ENCODE measurements around the gene UBE2I. TPM values are rescaled to one million over a fixed set of nuclear protein-coding genes. Genes with fewer than 3 reads are reported as not detected.

The UBE2I gene
- total RNA-seq = 37.2 and 54.0 TPM in 2 replicates

DNA sequence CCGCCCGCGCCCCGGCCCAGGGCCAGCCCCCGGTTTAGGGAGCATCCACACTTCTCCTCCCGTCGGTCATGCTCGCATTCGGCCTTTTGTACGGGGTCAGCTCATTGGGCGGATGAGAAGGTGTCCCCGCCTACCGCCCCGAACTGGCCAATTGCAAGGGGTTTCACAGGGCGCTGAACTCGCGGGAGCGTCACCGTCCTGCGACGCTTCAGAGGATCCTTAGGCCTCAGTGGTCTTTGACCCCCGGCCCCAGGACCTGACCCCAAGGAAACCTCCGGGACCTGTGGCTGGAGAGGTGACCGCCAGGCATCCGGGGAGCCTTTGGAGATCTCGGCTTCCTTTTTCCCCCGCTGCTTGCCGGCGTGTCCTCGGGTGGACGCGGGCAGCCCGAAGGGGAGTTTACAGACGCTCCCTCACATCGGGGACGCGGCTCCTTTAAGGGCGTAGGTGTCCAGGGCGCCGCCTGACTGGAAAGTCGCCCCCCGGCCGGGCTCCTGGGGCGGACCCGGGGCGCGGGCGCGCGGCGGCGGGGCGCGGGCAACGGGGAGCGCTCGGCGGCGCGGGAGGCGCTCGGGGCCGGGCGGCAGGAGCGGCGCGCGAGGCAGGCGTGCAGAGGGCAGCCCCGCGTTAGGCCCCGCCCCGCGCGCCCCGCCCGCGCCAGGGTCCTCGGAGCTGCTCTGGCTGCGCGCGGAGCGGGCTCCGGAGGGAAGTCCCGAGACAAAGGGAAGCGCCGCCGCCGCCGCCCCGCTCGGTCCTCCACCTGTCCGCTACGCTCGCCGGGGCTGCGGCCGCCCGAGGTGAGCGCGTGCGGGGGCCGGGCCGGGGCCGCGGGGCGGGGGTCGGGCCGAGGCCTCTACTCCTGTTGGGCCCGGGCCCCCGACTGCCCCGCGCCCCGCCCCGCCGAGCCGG lies at the start of gene UBE2I:
Gene UBE2I, plus strand, starts transcription at position 660 of the 909 bp plus-strand sequence. CDS start 4,395 bp downstream, outside the sequence.

DNA sequence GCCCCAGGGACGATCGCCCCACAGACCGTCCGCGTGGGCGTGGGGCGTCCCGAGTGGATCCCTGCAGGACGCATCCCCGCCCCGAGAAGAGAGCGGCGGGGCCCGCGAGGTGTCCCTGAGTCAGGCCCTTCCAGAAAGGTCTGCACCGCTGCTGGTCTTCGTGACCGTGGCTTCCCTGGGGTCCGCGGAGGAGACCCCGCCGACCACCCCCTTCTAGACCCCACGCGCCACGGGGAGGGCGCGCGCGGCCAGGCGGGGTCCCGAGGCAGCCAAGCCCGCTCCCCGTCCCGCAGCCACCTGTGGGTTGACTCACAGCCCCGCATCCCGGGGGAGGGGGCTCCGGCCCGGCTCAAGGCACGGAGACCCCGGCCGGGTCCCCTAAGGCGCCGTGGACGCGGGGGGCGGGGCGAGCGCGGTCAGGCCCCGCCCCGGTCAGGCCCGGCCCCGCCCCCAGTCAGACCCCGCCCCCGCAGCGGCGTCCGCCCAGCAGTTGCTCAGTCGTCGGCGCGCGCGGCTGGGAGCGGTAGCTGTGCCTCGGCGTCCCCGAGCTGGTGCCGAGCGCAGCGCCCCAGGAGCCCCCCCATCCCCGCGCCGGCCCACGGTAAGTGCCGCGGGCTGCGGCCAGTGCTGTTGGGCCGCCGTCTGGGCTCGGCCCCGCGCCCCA lies 23.8 kb downstream of the UBE2I start, which contains the start of gene BAIAP3:
Gene BAIAP3, plus strand, starts transcription at position 497 of the 664 bp plus-strand sequence. CDS start 4,905 bp downstream, outside the sequence.

DNA sequence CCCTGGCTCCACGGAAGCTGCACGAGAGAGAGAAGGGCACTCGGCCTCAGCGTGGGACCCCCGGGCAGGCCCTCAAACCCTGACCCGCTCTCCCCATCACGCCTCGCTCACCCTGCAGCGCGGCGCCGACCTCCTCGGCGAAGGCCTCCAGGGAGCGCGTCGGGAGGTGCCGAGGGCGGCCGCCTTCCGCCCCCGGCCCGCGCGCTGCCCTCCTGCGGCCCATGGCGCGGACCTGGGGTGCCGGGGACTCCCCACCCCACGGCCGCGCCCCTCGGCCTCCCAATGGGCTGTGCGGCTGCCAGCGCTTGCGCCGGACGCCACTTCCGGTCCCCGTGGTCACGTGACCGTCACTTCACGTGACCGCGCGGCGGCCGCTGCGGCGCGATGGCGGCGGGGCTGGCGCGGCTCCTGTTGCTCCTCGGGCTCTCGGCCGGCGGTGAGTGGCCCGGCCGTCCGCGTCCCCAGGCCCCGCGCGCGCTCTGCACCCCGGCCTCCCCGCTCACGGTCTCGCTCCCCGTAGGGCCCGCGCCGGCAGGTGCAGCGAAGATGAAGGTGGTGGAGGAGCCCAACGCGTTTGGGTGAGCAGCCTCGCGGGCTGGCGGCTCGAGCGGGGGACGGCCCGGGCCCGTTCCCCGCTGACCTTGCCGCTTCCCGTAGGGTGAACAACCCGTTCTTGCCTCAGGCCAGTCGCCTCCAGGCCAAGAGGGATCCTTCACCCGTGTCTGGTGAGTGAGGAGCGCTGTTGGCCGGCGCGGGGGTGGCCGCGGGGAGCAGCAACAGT lies 42.3 kb downstream of the UBE2I start, which contains the start of the genes GNPTG and TSR3:
Gene GNPTG, plus strand, starts transcription at position 350 of the 781 bp plus-strand sequence. Its CDS starts 35 bp downstream, at position 385.
Gene TSR3, minus strand, starts transcription at position 297 of the 781 bp plus-strand sequence. Its CDS starts 74 bp downstream, at position 223.

Other genes with a start within 250 kb of the UBE2I start
- not detected in 2 replicates for gene SSTR5, start 236.9 kb upstream of the UBE2I start, total RNA-seq
- not detected in 2 replicates for gene C1QTNF8, start 213.4 kb upstream of the UBE2I start, total RNA-seq
- gene CACNA1H, start 156.5 kb upstream of the UBE2I start, total RNA-seq = under 0.01 TPM in 2 replicates
- not detected in 2 replicates for gene TPSG1, start 84.4 kb upstream of the UBE2I start, total RNA-seq
- not detected in 2 replicates for gene TPSB2, start 79.5 kb upstream of the UBE2I start, total RNA-seq
- not detected in 2 replicates for gene TPSAB1, start 68.9 kb upstream of the UBE2I start, total RNA-seq
- not detected in 2 replicates for gene TPSD1, start 53.6 kb upstream of the UBE2I start, total RNA-seq
- 0.97 TPM in 2 replicates for gene BAIAP3, start 24.0 kb downstream of the UBE2I start, total RNA-seq
- 48.4 and 63.0 TPM in 2 replicates for gene TSR3, start 42.2 kb downstream of the UBE2I start, total RNA-seq
- 39.9 and 41.2 TPM in 2 replicates for gene GNPTG, start 42.3 kb downstream of the UBE2I start, total RNA-seq
- 13.5 and 20.3 TPM in 2 replicates for gene UNKL, start 105.1 kb downstream of the UBE2I start, total RNA-seq
- gene UQCC4, start 111.1 kb downstream of the UBE2I start, total RNA-seq = 10.2 and 12.0 TPM in 2 replicates
- gene PERCC1, start 121.4 kb downstream of the UBE2I start, total RNA-seq = not detected in 2 replicates
- gene CCDC154, start 134.9 kb downstream of the UBE2I start, total RNA-seq = under 0.01 and 0.24 TPM in 2 replicates
- 73.5 and 81.5 TPM in 2 replicates for gene CLCN7, start 165.4 kb downstream of the UBE2I start, total RNA-seq
- 0.12 and 0.16 TPM in 2 replicates for gene PTX4, start 179.3 kb downstream of the UBE2I start, total RNA-seq
- 13.4 and 14.1 TPM in 2 replicates for gene TELO2, start 183.7 kb downstream of the UBE2I start, total RNA-seq
- 20.3 and 32.8 TPM in 2 replicates for gene TMEM204, start 224.0 kb downstream of the UBE2I start, total RNA-seq